Measurements from ENCODE around the gene GATA6.
A peak's percentile ranks its signal among the peaks of the same experiment; 100 is the strongest.

GATA6 gene

DNA sequence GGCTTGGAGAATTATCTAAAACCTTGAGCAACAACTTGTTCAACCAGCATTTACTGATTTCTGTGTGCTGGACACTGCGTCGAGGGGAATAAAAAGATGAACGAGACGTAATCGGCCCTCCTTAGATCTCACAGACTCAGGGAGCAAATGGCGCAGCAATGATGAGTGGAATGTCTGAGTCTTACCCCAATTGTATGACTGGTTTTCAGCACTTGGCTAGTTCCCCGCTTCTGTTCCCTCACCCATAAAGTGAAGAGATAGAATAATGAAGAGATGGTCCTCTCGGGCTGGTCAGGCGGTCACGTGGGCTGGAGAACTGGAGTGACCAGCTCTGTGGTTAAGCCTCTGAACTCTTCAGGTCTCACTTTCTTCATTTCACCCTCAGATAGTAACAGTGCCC is 17.3 kb upstream of the GATA6 start:
- H3K4me1 ChIP-seq (ENCODE audit: control insufficient read depth, insufficient read depth, low read length), result no peaks in the 10 kb centered on the region
- no peak overlapping the region for H3K4me3 ChIP-seq (ENCODE audit: low read length)
- no peak overlapping the region for H3K9ac ChIP-seq (ENCODE audit: low read length)

DNA sequence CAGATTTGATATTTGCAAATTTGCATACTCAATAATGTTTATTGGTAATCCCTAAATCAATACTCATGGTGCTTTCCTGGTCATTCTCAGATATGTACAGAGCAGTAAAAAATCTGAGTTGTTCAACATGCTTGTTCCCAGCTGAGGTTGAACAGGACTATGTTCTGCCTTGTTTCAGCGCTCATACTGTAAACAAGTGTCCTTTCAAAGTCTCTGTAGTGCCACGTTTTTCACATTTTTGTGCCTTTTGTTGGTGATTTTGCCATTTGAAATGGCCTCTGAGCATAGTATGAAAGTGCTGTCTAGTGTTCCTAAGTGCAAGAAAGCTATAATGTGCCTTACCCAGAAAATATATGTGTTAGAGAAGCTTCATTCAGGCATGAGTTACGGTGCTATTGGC is 16.0 kb upstream of the GATA6 start:
- peaks cover 40% of the 10 kb centered on the region for H3K27me3 ChIP-seq (replicated peaks; ENCODE audit: control insufficient read depth, insufficient read depth, low read length)
- DNase-seq (ENCODE audit: low read depth), result no peak
- no peak overlapping the region for H3K9ac ChIP-seq (ENCODE audit: low read length)
- no peaks in the 10 kb centered on the region for H3K4me1 ChIP-seq (ENCODE audit: control insufficient read depth, insufficient read depth, low read length)
- H3K4me3 ChIP-seq (ENCODE audit: low read length), result no peak overlapping the region
- no peaks in the 10 kb centered on the region for H3K36me3 ChIP-seq (ENCODE audit: control insufficient read depth, insufficient read depth, low read length, severe bottlenecking)
- H3K9me3 ChIP-seq (ENCODE audit: control insufficient read depth, low read length), result no peaks in the 10 kb centered on the region

More for the DNA sequence above, 17.3 kb upstream of the GATA6 start:
- H3K36me3 ChIP-seq (ENCODE audit: control insufficient read depth, insufficient read depth, low read length, severe bottlenecking), result no peaks in the 10 kb centered on the region
- H3K27me3 ChIP-seq (replicated peaks; ENCODE audit: control insufficient read depth, insufficient read depth, low read length), result peaks cover 49% of the 10 kb centered on the region
- no peaks in the 10 kb centered on the region for H3K9me3 ChIP-seq (ENCODE audit: control insufficient read depth, low read length)
- no peak for DNase-seq (ENCODE audit: low read depth)

DNA sequence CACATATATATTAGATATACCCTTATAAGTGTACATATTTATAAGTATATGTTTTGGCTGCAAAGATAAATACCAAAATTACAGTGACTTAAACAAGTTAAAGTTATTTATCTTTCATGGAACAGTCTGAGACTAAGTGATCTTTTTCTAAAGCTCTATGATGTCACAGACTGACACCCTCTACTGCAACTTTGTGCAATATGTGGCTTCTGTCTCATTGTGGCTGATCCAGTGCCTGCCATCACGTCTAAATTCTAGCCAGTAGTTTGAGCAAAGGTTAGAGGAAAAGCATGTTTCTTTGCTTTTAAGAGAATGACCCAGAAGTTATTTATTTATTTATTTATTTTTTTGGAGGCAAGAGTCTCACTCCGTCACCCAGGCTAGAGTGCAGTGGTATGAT is 13.8 kb upstream of the GATA6 start:
- no peak for DNase-seq (ENCODE audit: low read depth)
- Histone ChIP-seq H3K4me1 (ENCODE audit: control insufficient read depth, insufficient read depth, low read length) (no peaks in the 10 kb centered on the region), H3K4me3 (ENCODE audit: low read length) (no peak overlapping the region), H3K9me3 (ENCODE audit: control insufficient read depth, low read length) (no peaks in the 10 kb centered on the region), H3K27me3 (replicated peaks; ENCODE audit: control insufficient read depth, insufficient read depth, low read length) (peaks cover 30% of the 10 kb centered on the region), H3K9ac (ENCODE audit: low read length) (no peak overlapping the region), H3K36me3 (ENCODE audit: control insufficient read depth, insufficient read depth, low read length, severe bottlenecking) (no peaks in the 10 kb centered on the region)

DNA sequence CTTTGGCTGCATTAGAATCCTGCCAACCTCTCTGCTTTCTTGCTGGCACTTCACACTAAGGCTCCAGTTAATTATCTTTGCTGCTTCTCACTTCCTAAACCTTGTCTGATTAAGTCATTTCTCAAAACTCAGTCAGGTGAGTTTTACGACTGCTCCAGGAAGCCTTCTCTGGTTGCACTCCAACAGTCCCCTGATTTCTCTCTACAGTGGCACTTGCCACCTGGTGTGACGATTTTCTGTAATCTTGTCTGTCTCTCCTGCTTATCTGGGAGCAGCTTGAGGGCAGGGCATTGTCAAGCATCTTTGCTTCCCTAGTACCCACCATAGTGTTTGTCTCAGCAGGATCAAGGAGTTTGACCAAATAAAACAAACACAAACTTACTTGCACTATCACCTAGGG is 10.4 kb upstream of the GATA6 start:
- Histone ChIP-seq H3K9me3 (ENCODE audit: control insufficient read depth, low read length) (no peaks in the 10 kb centered on the region), H3K4me3 (ENCODE audit: low read length) (no peak overlapping the region), H3K4me1 (ENCODE audit: control insufficient read depth, insufficient read depth, low read length) (no peaks in the 10 kb centered on the region), H3K36me3 (ENCODE audit: control insufficient read depth, insufficient read depth, low read length, severe bottlenecking) (no peaks in the 10 kb centered on the region), H3K9ac (ENCODE audit: low read length) (no peak overlapping the region), H3K27me3 (replicated peaks; ENCODE audit: control insufficient read depth, insufficient read depth, low read length) (peaks cover 34% of the 10 kb centered on the region)
- DNase-seq (ENCODE audit: low read depth), result no peak

DNA sequence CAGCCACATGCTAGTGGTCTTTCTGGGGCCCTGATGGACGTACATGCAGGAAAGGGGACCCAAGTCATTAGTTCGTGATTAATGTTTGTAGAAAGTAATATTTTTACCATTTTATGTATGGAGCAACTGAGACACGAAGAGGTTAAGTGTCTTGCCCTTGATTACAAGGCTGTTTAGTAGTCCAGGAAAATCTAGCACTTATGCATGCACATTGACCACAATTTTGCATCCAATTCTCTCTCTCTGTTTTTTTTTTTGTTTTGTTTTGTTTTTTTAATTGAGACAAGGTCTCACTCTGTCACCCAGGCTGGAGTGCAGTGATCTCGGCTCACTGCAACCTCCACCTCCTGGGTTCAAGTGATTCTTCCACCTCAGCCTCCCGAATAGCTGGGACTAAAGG is 8.3 kb upstream of the GATA6 start:
- Histone ChIP-seq H3K4me1 (ENCODE audit: control insufficient read depth, insufficient read depth, low read length) (no peaks in the 10 kb centered on the region), H3K9me3 (ENCODE audit: control insufficient read depth, low read length) (no peaks in the 10 kb centered on the region), H3K36me3 (ENCODE audit: control insufficient read depth, insufficient read depth, low read length, severe bottlenecking) (no peaks in the 10 kb centered on the region), H3K9ac (ENCODE audit: low read length) (no peak overlapping the region), H3K27me3 (replicated peaks; ENCODE audit: control insufficient read depth, insufficient read depth, low read length) (peaks cover 39% of the 10 kb centered on the region), H3K4me3 (ENCODE audit: low read length) (no peak overlapping the region)
- DNase-seq (ENCODE audit: low read depth), result no peak

DNA sequence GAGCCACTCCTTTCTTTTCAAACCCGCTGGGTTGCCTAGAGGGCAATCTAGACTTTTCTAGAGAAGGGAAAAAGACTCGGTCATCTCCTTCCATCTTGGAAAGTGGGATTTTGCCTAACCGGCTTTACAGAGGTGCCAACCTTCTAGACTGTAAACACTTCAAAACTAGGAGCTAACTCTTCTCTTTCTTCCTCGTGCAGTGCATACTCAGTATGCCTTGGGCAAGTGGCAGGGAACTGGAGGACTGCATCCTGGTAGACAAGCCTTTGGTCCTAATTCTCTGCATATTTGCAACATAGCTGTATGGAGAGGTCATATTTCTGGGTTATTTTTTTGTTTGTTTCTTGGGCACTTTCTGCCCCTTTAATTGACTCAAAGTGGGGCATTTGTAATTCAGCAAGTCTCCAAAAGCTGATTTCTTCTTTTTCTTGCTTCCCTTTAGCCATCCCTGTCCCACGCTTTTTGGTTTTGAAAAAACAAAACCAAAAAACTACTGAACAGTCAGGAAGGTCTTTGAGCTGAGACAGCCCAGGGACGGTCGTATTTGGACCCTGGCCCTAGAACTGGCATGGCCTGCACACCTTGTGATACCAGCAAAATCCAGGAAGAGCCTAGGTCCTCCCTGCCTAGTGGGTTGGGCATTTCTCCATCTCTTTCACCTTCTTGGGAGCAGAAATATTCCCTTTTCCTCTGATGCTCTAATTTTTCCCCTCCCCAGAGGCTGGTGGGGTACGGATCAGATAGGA is 5.8 kb upstream of the GATA6 start:
- Histone ChIP-seq H3K4me1 (ENCODE audit: control insufficient read depth, insufficient read depth, low read length) (peaks cover 4% of the 10 kb centered on the region), H3K9me3 (ENCODE audit: control insufficient read depth, low read length) (no peaks in the 10 kb centered on the region)

DNA sequence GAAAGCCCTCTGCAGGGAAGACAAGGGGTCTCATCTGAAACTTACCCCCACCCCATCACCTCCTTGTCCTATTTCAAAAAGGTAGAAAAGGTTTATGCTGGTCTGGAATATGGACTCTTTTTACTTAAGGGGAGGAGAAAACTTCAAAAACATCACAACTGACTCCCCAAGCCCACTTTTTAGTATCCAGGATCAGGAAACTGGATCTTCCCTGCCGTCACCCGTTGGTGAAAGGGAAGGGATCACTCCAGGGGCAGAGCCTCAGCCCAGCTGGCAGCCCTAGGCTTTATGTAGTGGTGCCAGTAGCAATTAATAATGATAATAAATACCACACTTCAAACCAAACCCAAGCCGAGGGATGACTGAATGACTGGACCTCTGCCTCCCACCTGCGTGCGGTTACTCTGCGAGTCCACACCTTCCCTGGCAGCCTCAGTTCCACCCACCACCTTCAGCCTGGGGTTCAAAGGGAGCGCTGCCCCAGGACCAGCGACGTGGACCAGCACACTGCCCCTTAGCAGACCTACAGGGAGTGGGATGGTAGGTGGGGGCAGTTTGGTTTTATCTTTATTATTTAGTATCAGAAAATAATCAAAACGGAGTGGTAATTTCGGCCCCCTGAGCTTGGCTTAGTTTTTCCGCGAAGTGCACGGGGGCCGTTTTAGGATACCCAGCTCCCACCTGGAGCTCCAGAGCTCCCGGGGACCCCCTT is 4.9 kb upstream of the GATA6 start:
- Histone ChIP-seq H3K9me3 (ENCODE audit: control insufficient read depth, low read length) (no peaks in the 10 kb centered on the region), H3K36me3 (ENCODE audit: control insufficient read depth, insufficient read depth, low read length, severe bottlenecking) (no peaks in the 10 kb centered on the region), H3K4me3 (ENCODE audit: low read length) (no peak overlapping the region), H3K27me3 (replicated peaks; ENCODE audit: control insufficient read depth, insufficient read depth, low read length) (peaks cover 54% of the 10 kb centered on the region), H3K4me1 (ENCODE audit: control insufficient read depth, insufficient read depth, low read length) (peaks cover 6% of the 10 kb centered on the region), H3K9ac (ENCODE audit: low read length) (no peak overlapping the region)
- DNase-seq (ENCODE audit: low read depth), result no peak

More for the DNA sequence above, 5.8 kb upstream of the GATA6 start:
- no peak overlapping the region for H3K9ac ChIP-seq (ENCODE audit: low read length)
- DNase-seq (ENCODE audit: low read depth), result no peak
- peaks cover 54% of the 10 kb centered on the region for H3K27me3 ChIP-seq (replicated peaks; ENCODE audit: control insufficient read depth, insufficient read depth, low read length)
- H3K4me3 ChIP-seq (ENCODE audit: low read length), result no peak overlapping the region
- no peaks in the 10 kb centered on the region for H3K36me3 ChIP-seq (ENCODE audit: control insufficient read depth, insufficient read depth, low read length, severe bottlenecking)

DNA sequence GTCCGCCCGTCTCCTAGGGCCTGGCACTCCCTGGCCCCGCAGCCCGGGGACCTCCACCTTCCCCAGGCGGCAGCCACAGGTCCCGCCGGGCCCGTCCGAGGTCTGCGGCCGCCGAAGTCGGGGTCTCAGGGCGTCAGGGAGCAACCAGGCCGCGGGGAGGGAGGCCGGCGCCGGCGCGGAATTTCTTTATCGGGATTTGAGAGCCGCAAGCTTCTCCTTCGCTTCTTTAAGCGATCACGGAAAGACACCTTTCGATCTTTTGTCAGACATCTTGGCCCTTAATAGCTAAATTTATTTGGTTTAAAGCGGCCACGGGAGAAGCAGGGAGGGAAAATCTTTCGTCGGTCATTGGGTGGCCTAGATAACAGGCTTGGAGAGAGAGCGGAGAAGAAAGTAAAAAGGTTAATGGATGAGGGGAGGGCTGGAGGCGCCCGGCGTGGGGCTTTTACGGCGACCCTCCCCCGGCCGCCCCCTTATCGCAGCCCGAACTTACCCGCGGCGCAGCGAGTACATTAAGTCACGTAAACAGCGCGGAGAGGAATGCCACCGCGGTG is 4.3 kb upstream of the GATA6 start:
- no peaks in the 10 kb centered on the region for H3K9me3 ChIP-seq (ENCODE audit: control insufficient read depth, low read length)
- peak; percentile 15 for DNase-seq (ENCODE audit: low read depth)
- H3K27me3 ChIP-seq (replicated peaks; ENCODE audit: control insufficient read depth, insufficient read depth, low read length), result peaks cover 51% of the 10 kb centered on the region
- no peak overlapping the region for H3K9ac ChIP-seq (ENCODE audit: low read length)
- peaks cover 6% of the 10 kb centered on the region for H3K4me1 ChIP-seq (ENCODE audit: control insufficient read depth, insufficient read depth, low read length)
- H3K36me3 ChIP-seq (ENCODE audit: control insufficient read depth, insufficient read depth, low read length, severe bottlenecking), result no peaks in the 10 kb centered on the region
- no peak overlapping the region for H3K4me3 ChIP-seq (ENCODE audit: low read length)

DNA sequence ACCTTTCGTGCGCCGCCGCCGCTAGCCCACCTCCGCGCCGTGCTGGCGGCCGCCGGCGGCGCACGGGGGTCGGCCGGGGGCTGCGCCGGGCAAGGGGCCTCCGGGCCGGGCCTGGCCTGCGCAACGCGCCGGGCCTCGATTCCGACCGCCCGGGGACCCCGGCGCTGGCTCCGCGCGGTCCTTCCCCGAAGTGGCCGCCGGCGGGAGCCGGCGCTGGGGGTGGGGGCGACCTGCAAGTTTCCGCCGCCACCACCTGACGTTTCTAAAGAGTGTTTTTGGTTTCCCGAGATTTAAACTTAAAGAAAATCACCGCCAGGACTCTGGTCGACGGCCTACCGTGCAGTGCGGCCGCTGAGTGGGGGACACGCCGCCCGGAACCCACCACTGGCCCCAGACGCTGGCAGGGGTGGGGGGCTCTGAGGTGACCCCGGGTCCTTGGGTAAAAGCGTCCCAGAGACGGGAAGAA is 3.8 kb upstream of the GATA6 start:
- H3K9ac ChIP-seq (ENCODE audit: low read length), result no peak overlapping the region
- DNase-seq (ENCODE audit: low read depth), result no peak
- peaks cover 6% of the 10 kb centered on the region for H3K4me1 ChIP-seq (ENCODE audit: control insufficient read depth, insufficient read depth, low read length)
- H3K36me3 ChIP-seq (ENCODE audit: control insufficient read depth, insufficient read depth, low read length, severe bottlenecking), result no peaks in the 10 kb centered on the region
- peak overlapping the region; percentile 57 for H3K4me3 ChIP-seq (ENCODE audit: low read length)
- H3K27me3 ChIP-seq (replicated peaks; ENCODE audit: control insufficient read depth, insufficient read depth, low read length), result peaks cover 48% of the 10 kb centered on the region
- no peaks in the 10 kb centered on the region for H3K9me3 ChIP-seq (ENCODE audit: control insufficient read depth, low read length)

DNA sequence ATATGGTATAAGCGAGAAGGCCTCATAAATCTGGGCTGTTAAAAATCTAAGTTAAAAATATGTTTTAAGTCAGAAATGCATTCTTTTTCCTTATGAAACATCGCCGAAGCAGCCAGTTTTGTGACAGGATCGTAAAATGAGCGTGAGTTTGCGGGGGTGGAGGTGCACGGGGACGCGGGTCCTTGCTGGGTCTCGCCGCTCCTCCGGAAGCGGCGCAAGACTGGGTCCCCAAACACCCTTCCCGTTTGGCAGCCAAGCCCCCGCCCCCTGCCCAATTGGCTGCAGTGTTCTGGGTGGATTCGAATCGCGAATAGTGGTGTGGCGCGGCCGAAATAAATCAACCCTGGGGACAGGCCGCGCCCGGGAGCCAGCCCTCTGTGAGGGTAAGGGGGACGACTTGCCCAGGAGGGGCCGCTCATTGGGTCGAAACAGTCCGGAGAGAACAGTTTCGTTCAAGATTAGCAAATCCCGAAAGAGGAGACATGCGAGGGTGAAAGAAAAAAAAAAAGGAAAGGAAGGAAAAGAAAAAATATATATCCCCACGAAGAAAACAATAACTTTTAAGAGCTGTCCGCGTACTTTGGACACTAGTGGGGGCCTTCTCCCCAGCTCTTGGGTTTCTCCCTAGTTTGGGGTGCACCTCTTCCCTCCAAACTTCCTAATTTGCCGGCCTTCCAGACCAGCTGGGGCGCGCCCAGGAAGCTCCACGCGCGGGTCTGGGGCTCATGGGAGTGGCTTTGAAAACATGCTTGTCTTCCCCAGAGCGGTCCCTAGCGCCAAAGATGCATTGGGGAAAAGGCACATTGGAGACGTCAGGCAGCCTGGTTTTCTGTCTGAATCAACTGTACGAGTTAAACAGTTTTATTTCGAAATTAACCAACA is 3.1 kb upstream of the GATA6 start:
- DNase-seq (ENCODE audit: low read depth), result no peak
- Histone ChIP-seq H3K27me3 (replicated peaks; ENCODE audit: control insufficient read depth, insufficient read depth, low read length) (peaks cover 47% of the 10 kb centered on the region), H3K4me3 (ENCODE audit: low read length) (peak overlapping the region; percentile 57)

DNA sequence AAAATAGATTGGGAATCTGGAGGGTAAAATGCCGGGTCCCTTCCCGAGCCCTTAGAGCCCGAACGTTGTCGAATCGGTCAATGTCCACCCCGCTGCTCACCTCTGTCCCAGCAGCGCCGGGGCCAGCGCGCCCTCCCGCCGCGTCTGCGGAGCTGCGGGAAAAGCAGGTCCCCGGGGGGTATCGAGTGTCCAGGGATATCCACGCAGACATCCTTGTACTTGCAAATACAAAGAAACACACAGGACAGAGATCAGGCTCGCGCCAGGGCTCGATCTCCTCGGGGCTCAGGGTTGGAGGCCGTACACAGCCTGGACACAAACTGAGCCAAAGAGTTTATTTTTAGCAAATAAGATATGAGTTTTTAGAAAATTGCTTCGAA is 2.3 kb upstream of the GATA6 start:
- Histone ChIP-seq H3K4me3 (ENCODE audit: low read length) (peak overlapping the region; percentile 57), H3K4me1 (ENCODE audit: control insufficient read depth, insufficient read depth, low read length) (peaks cover 6% of the 10 kb centered on the region), H3K9ac (ENCODE audit: low read length) (no peak overlapping the region), H3K9me3 (ENCODE audit: control insufficient read depth, low read length) (no peaks in the 10 kb centered on the region), H3K27me3 (replicated peaks; ENCODE audit: control insufficient read depth, insufficient read depth, low read length) (peaks cover 43% of the 10 kb centered on the region), H3K36me3 (ENCODE audit: control insufficient read depth, insufficient read depth, low read length, severe bottlenecking) (no peaks in the 10 kb centered on the region)
- DNase-seq (ENCODE audit: low read depth), result no peak

More for the DNA sequence above, 3.1 kb upstream of the GATA6 start:
- Histone ChIP-seq H3K9ac (ENCODE audit: low read length) (no peak overlapping the region), H3K4me1 (ENCODE audit: control insufficient read depth, insufficient read depth, low read length) (peaks cover 6% of the 10 kb centered on the region), H3K36me3 (ENCODE audit: control insufficient read depth, insufficient read depth, low read length, severe bottlenecking) (no peaks in the 10 kb centered on the region), H3K9me3 (ENCODE audit: control insufficient read depth, low read length) (no peaks in the 10 kb centered on the region)

All from adipocyte (in vitro differentiated cells).